Measurements from ENCODE around the gene PPP3CA. TPM values are rescaled to one million over a fixed set of nuclear protein-coding genes. Genes with fewer than 3 reads are reported as not detected.
"Not testable (repeated sequence)": the region's sequence is repeated elsewhere in the genome, so short reads cannot be mapped to it uniquely, and the experiment has no call there.

PPP3CA gene
- total RNA-seq, 1 donor from 2014 or later: 77.1 TPM

DNA sequence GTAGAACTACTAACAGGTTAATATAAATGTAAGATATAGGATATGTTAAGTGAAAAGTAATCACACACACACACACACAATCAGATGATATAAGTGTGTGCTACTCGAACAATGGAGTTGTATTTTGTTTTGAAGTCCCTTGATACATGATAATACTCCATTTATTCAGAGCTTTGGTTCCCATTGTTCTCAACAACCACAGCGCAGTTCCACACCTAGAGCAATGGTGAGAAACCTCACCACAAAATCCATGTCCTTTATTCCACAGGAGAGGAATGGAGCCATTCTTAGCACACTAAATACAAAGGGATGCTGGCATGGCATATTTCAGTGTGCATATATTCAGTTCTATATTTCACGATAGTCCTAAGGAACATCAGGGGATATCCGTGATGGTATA lies 139.2 kb downstream of the PPP3CA start:
- DNase-seq: no peak

DNA sequence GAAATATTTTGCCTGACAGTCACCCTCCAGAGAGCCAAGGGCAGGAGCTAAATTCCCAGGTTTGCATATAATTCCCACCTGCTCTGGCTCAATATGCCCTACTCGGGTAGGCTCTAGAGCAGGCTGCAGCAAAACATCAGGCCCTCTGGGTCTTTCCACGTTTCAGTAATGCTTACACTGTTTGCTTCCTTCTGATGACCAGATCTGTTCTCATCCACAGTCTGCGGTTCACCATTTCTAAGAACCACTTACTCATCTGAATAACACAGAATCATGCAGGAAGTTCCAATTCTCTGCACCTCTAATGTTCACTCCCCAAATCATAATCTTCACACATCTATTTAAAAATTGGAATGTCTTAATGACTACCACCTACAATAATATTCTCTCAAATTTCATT lies 141.4 kb downstream of the PPP3CA start:
- DNase-seq: no peak

DNA sequence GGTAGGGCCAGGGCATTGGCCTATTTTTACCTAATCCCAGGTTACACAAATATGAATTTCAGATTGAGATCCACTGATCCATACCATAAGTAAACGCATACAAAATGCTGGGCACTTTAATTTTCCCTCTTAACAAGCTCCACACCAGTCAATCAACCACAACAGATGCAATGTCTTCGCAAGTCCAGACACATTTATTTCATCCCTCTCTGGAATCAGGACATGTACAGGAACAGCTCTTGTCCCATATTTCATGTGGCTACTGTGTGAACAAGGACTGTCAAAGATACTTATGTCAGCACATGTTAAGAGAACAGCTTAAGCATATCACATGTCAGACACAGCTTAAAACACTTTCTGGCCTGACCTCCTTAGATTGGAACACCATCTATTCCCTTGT lies 145.9 kb downstream of the PPP3CA start:
- no peak for DNase-seq

DNA sequence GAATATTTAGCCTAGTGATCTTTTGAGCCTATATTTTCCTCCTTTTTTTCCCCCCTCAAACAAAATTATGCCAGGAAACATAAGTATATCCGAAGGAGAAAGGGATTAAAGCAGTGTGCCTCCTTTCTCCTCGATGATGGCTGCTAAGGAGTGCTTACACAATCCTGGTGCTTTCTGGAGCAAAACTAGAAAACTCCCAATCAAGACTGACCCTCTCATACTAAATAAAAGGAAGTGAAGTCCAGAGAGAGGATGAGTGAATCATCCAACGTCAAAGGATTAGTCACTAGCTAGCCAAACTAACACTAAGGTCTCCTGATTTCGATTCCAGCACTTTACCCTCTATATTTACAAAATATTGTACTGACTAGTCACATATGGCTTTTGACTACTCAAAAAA lies 146.8 kb downstream of the PPP3CA start:
- DNase-seq: peak; percentile 94

DNA sequence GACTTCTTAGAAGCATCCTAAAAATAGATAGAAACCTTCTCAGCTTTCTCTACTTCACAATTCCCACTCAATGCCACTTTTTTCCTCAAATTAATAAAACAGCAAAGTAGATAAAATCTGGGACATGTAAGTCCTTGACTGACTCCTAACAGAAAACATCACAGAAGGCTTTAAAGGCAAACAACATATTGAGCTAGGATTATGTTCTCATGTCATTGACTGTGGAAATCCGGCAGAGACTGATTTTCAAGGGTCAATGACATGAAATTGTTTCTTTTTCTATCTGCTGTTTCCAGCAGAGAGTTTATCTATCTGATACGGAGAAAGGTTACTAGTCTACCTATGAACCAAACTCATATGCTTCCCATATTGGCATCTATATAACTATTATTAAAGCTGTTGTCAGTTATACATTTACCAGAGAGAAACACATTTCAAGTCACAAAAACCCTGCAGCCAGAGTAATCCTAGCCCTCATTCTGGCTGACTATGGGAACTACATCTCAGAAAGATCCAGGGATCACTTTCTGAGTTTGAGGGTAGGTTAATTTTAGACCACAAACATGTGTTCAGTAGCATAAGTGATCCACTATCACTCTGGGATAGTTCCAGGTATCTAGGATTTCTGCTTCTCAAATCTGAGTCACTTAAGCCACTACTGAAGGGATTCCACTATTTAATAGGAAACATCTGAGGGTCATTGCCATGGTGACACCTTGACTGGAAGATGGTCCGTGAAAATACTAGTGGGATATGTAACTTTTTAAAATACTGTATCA lies 147.6 kb downstream of the PPP3CA start:
- DNase-seq: peak; percentile 48

DNA sequence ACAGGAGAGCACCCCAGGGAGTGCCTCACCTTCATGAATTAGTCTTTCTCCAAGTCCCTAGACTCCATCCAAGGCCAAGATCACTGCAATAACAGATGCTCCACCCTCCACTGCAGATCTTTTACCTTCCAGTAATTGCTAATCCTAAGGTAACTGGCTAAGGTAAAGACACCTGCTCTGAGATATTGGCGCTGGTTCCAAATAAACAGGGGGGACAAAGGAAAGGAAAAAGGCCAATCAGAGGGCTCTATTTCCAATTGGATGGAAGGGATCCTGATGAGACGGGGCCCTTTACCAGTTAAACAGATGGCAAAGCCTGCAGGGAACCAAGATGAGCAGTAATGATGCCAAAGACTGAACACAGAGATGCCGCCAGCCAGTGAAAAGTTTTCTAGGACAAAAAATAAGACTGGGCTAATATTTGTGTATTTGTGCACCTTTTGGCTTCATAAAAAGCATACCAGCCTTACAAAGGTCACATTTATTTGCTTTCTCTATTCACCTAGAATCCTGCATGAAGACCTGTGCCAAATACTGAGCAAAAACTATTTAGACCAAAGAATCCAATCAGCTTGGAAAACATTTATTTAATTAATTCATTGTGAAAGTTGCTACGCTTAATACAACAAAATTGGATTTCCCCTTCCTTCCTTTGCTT lies 148.5 kb downstream of the PPP3CA start:
- DNase-seq: no peak

DNA sequence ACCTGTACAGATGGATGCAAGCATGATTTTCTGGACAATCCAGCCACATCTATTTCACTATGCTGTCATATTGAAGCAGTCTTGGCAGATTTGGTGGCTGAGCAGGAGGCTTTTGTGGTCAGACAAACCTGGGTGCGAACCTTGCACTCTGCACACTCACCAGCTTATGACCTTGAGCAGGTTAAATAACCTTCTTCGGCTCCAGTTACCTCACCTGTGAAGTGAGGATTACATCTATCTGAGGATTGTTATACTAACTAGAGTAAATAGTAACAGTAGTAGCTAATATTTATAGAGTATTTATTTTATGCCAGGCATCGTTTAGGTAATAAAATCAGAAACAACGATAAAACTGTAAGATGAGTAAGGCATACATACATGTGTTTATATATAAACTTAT lies 150.0 kb downstream of the PPP3CA start:
- DNase-seq: no peak

DNA sequence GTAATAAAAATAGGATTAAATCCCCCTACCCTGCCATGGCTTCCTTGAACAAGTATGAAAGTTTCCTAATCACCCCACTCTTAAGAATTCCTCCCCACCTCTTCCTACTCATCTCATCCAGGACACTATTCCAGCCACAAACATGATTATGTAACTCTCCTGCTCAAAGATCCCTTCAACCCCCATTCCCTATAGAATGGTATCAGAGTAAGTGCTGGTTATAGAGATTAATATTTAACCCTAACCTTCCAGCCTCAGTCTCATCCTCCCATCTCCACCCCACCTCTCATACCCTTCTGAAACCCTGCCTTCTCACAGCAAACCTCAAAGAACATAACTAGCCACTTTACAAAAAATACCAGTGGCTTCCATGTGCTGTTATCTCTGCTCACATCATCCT lies 155.1 kb downstream of the PPP3CA start:
- no peak for DNase-seq

DNA sequence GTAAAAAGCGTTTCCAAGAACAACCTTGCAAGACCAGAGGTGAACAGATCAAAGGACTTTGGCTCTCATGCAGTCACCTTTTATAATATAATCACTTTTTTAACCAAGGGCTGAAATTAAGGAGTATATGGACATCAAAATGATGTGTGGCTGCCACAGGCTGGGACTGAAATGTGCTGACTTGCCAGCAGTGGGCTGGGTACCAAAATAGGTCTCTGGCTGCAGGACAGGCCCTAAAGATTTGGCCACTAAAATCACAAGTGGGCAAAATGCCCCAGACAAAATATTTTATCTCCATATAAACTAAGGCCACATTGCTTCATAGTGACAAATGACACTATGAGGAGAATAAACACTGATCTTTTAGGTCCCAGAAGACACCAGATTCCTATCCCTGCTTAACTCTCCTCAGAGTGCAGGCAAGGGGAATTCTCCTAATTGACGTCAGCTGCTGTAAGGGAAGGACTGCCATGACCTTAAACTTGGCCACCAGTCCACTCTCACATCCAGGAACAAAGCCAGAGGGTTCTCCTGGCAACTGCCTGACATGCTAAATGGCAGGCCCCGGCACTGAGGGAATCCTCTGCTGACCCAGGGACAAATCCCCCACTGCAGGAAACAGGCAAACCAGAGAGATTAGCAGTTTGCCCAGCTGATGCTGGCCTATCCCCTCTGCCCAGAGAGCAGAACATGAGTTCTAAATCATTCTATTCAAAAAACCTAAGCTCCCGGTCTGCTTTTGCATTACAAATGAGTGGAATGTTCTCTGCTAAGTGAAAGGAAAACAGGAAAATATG lies 155.8 kb downstream of the PPP3CA start:
- DNase-seq: peak; percentile 96

DNA sequence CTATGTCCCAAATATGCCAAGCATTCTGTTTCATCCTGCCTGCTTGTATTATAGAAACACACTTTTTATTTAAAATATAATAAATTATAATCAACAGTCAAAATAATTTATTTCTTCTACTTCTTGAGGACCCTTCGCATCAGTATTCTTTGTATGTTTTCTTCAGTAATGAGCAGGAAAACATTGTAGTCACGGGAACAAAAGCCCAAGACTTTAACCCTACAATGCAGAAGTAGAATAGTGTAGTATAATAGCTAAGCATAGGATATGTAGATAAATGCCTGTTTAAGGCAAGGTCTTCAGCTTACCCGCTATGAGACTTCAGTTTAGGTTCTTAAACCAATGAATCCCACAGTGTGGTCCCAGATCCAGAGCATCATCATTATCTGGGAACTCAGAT lies 156.6 kb downstream of the PPP3CA start:
- DNase-seq: no peak

DNA sequence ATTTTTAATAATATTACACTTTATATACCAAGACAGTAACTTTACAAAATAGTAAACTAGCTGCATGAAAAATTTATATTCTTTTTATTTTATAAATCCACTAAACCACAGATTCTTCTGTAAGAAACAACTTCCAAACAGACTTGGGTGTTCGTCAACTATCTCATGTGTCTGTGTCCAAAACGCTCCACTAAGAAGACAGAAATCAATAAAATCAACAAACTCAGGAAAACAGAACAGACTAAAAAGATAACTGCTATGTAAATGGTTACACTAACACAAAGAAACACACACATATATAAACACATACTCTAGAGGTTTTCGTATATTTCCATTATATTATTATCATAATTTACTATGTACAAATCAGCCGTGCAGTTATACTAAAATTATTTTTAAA lies 158.4 kb downstream of the PPP3CA start:
- DNase-seq: no peak

DNA sequence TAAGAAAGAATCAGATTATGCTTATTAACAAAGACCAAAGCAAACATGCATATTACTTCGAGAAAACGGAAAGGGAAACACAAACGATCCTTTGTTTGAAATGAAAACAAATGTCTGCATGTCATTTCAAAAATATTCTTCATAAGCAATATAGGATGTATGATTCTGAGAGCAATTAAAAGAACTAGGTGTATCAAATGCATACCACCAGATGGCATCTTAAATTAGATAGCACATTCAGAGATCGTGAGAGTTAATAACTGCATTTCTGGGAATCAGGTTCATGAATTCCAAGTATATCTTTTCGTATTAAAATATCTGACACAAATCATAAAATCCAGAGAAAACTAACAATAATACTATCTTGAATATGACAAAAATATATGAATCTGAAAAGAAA lies 159.5 kb downstream of the PPP3CA start:
- peak; percentile 66 for DNase-seq

DNA sequence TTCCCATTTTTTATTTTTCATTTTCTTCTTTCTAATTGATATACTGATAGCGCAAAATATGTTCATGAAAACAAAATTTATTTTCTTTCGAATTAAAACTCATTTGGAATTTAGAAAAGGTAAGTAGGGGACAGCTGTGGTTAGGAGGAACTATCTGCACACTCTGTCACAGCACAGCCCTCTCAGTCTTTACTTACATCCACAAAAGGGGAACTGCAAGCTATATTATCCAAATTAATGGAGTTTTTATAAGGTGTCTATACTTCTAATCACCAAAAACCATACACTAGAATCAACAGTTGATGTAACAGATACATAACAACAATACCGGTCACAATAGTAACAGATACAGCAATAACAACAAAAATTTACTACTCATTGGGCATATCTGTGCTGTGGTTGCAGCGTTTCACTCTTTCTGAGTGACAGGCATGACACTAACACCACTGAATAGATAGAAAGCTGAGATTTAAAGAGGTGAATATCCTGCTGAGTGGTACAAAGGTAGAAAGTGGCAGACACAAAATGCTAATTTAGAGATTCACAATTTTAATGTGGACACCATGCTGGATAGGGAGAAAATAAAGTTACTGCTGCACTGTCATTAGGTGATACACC lies 160.7 kb downstream of the PPP3CA start:
- no peak for DNase-seq

DNA sequence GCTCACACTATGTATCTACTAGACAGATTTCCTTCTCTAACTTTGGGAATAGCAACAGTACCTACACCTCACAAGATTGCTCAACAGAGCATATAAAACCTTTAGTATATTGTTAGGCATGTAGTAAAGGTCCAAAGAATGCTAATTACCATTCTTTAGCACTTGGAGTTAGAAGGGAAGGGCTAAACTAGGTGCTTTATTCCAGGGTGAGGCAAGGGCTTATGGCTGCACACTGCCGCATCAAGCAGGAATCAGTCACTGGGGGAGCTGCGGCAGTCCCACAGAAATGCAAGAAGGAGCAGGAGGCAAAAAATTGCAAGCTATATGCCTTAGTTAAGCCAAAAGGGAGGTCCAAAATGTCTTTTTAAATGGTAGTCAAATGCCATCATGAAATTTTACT lies 162.7 kb downstream of the PPP3CA start:
- no peak for DNase-seq

DNA sequence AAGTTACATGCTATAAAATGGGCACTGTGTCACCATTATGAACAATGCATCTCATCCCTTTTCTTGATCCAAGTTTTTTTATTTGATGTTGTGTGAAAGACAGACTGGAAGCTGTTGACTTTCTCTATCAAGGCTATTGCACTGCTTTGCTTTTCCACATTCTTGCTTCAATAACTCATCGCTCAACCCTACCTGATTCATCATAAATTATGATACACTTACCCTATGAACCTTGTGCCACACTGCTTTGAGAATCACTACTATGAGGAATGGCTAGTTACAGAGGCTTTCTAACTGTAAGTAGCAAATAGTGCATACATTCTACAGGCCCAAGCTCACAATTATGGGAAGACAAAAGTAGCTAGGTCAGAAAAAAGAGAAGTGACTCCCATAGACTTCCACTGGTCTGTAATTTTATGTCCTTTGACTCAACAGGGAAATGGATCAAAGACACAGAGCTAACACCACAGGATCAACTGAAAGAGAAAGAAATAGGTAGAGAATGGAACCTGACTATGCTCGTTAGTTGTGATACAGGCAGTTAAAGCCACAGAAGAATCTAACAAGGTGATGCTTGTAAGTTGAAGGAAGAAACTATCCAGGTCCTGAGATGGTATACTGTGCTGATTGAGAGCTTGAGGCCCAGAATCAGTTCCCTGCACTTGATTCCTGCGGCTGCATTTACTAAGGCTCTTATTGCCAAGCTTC lies 163.5 kb downstream of the PPP3CA start:
- DNase-seq: no peak

DNA sequence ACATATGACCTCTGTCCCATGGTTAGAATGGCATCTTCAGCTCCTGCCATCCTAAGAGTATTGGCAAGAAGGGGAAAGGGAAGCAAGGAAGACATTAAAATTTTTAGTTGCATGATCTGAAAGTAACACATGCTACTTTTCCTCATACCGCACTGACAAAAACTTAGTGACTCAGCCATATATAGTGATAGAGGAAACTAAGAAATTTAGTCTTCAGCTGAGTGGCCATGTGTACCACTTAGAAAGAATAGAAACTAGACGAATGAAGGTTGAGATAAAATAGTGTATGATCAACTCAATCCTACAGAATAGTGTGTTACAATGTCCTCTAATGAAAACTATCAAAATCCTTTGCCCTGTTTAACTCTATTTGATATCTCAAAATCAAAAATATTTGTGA lies 164.1 kb downstream of the PPP3CA start:
- DNase-seq: no peak

DNA sequence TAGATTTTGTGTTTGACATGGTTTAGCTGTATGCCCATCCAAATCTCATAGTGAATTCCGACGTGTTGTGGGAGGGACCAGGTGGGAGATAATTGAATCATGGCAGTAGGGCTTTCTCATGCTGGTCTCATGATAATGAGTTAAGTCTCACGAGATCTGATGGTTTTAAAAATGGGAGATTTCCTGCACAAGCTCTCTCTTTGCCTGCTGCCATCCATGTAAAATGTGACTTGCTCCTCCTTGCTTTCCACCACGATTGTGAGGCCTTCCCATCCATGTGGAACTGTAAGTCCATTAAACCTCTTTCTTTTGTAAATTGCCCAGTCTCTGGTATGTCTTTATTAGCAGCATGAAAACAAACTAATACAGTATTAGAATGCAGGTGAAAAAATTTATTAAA lies 164.6 kb downstream of the PPP3CA start:
- DNase-seq: not testable (repeated sequence)

DNA sequence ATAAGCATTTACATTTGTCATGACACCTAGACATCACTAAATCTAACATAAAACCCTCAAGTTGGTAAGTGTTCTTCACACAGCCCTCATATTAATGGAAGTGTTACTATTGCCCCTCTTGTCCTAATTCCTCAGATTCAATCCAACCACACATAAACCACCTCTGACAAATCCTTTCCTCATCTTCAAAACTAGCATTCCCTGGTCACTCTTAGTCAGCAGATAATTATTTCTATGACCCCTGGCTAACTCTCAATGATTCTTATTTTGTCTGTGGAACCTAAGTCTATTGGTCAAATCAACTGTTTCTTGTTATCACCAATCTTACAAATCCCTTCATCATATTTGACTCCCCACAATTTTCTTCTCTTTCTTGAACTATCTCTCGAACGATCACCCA lies 168.6 kb downstream of the PPP3CA start:
- no peak for DNase-seq

DNA sequence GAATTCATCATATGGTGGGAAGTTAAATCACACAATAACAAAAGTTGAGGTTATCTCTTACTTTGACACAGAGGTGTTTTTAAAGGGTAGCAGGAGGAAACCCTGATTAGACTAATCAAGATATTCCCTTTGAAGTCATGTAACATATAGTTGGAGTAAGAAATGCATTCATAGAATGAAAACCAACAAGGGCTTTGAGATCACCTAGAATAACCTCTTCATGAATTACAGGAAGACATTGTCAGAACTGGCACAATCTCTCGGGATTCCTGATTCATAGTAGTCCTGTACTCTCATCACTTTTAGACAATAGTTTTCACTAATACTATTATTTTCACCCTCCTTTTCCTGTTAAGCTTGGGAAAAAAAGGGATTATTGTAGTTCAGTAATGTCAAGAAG lies 170.2 kb downstream of the PPP3CA start:
- peak; percentile 93 for DNase-seq

DNA sequence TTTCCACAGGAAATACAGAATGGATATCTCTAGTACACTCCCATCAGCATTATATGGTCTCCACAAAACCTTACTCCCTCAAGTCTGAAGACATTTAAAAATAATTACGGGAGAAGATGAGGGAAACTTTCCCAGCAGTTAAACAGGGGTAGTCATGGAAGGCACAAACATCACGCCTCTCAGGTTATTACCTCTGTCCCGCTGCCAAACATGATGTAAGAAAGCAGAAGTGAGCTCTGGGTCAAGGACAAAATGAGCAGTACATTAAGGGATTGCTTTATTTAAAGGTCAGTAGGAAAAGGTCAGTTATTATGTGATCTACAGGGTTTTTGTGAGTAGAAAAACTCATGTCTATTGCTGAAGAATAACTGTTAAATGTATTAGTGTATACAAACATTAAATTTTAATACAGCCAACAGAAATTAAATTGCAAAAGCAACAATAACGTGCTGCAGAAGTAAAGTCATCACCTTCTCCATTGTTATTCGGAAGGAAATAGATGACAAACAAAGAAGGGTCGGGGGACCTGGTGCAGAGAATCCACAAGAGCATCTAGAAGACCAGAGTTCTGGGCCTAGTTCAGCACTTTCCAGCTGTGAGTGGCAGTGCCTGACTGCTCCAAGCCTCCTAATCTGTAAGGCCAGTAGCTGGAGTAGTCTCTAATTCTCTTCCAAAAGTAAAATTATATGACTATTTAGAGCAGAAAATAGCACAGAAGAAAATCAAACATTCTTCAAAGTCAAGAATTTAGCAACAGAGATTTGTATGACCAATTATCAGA lies 171.2 kb downstream of the PPP3CA start:
- peak; percentile 68 for DNase-seq

DNA sequence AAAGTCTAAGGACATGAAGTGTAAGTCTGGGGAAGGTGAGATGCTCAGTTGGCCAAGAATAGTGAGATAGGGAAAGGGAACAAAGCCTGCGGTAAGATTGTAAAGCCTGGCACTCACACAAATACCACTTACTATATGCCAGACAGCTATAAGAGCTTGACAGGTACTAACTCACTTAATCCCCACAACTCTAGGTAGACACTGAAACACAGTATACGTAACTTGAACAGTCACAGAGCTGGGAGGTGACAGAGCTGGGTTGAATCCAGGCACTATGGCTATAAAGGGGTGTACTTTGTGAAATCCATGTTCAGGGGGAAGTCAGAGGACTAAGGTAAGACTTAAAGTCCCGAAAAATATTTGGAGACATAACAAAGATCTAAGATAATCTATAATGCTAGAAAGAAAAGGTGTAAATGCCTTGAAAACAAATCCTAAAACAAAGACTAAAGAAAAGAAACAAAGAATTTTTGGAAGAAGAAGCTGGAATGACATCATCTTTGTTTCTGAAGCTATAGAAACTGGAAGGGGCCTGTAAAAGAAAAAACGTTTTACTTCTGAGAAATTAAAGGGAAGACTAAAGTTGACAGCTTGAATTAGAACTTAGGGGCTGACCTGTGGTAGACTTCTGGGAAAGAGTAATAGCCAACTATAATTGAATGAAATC lies 172.5 kb downstream of the PPP3CA start:
- no peak for DNase-seq
